ENCODE results near the gene TNNT2. TPM values are rescaled to one million over a fixed set of nuclear protein-coding genes. Genes with fewer than 3 reads are reported as not detected.

TNNT2 gene
- total and polyA plus RNA-seq, 11 donors = 5,987 to 28,496 (median 7,745) TPM

GRCh38 chr1:201322653-201323510 is 54.6 kb downstream of the TNNT2 start:
- ATAC-seq (no peak), DNase-seq (peak in 1 of 5 donors; percentile 51)
- Histone ChIP-seq H3K27ac (no peak overlapping the region), H3K36me3 (no peaks in the 10 kb centered on the region), H3K9me3 (no peaks in the 10 kb centered on the region), H3K4me3 (no peak overlapping the region), H3K4me1 (no peaks in the 10 kb centered on the region), H3K27me3 (no peaks in the 10 kb centered on the region)
- WGBS, 4 donors = 84 to 93% (median 91%) methylated on average over 11 to 12 of the region's 12 CpGs
- TF ChIP-seq CTCF (IDR thresholded peaks at IDR 0.05) (no peak), POLR2A (IDR thresholded peaks at IDR 0.05) (no peak)
- intact Hi-C loops (cut with DNase I) = loop anchor here in 1 of 10 donors (5.0 kb wide), 1 partner anchor 61 kb away; no protein-coding TSS in a partner anchor

- H3K27ac ChIP-seq = no peak overlapping the region
- 89 to 96% (median 92%) methylated on average over 9 to 15 of the region's 15 CpGs for WGBS, 4 donors
- no peaks in the 10 kb centered on the region for H3K9me3 ChIP-seq
- H3K27me3 ChIP-seq = no peaks in the 10 kb centered on the region
- no peaks in the 10 kb centered on the region for H3K4me1 ChIP-seq
- no peak for ATAC-seq
- no peaks in the 10 kb centered on the region for H3K36me3 ChIP-seq
- intact Hi-C loops (cut with DNase I) = loop anchor here in 1 of 10 donors (5.0 kb wide), 1 partner anchor 60 kb away; no protein-coding TSS in a partner anchor
- H3K4me3 ChIP-seq = no peak overlapping the region
- no peak for TF ChIP-seq POLR2A (IDR thresholded peaks at IDR 0.05)
- no peak for TF ChIP-seq CTCF (IDR thresholded peaks at IDR 0.05)
- DNase-seq = peak in 1 of 5 donors; percentile 48
Observed at GRCh38 chr1:201321826-201322390, 55.6 kb downstream of the TNNT2 start.

DNA sequence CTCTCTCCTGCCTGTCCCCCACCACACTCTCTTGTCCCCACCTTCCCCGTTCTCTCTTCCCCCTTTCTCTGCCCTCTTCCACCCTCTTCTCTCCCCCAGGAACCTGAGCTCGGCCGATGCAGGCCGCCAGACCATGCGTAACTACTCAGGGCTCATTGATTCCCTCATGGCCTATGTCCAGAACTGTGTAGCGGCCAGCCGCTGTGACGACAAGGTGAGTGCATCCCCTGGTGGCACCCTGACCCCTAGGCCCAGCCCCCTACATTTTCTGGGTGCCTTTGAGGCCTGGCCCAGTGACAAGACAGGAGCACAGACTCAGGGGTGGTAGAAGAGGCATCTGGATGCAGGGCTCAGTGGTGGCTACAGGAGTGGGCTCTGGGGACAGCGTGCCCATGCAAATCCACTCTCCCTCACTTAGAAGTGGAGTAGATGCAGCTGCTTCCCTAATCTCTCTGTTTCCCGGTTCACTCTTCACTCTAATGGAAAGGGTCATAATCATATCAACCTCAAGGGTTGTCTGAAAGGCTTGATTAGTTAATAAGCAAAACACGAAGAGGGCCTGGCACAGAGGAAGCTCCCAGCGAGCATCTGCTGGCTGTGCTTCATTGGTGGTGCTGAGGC is 57.2 kb downstream of the TNNT2 start:
- Histone ChIP-seq H3K4me3 (no peak overlapping the region), H3K4me1 (no peaks in the 10 kb centered on the region), H3K27me3 (no peaks in the 10 kb centered on the region), H3K9me3 (no peaks in the 10 kb centered on the region), H3K27ac (no peak overlapping the region), H3K36me3 (no peaks in the 10 kb centered on the region)
- TF ChIP-seq CTCF (IDR thresholded peaks at IDR 0.05) (no peak), POLR2A (IDR thresholded peaks at IDR 0.05) (no peak)
- intact Hi-C loops (cut with DNase I) = loop anchor here in 1 of 10 donors (5.0 kb wide), 1 partner anchor 58 kb away; no protein-coding TSS in a partner anchor
- DNase-seq = no peak
- no peak for ATAC-seq
- 72 to 83% (median 77%) methylated on average over 12 of the region's 12 CpGs for WGBS, 4 donors

GRCh38 chr1:201319631-201320030 is 57.8 kb downstream of the TNNT2 start:
- H3K36me3 ChIP-seq = no peaks in the 10 kb centered on the region
- intact Hi-C loops (cut with DNase I) = loop anchor here in 1 of 10 donors (5.0 kb wide), 1 partner anchor 57 kb away; no protein-coding TSS in a partner anchor
- H3K9me3 ChIP-seq = no peaks in the 10 kb centered on the region
- no peak for ATAC-seq
- no peak for DNase-seq
- H3K27ac ChIP-seq = no peak overlapping the region
- H3K4me1 ChIP-seq = no peaks in the 10 kb centered on the region
- H3K4me3 ChIP-seq = no peak overlapping the region
- peaks cover 0 to 2% (median 0%) of the 10 kb centered on the region in 9 donors for H3K27me3 ChIP-seq
- 95 to 96% (median 96%) methylated on average over 6 of the region's 6 CpGs for WGBS, 4 donors
- no peak for TF ChIP-seq POLR2A (IDR thresholded peaks at IDR 0.05)
